PC-9 (cell line): Measurements from ENCODE around the gene TBC1D22A. TPM values are rescaled to one million over a fixed set of nuclear protein-coding genes. Genes with fewer than 3 reads are reported as not detected.

ENCODE experiments used
- BruUV-seq: library from RNA; stranded (reverse); fragments of 400-500 nt; replicated peaks from 2 replicates; lab custom pipeline; 2021; lab: Mats Ljungman, UMichigan
- CTCF ChIA-PET: fragments of 300-600 bp; sonication (Branson Sonifier 250); formaldehyde crosslinking; loops from one replicate; lab custom pipeline; 2022; ENCODE audit warnings: antibody characterized with exemption; lab: Charles Lee
- POLR2A ChIA-PET: fragments of 300-600 bp; sonication (Branson Sonifier 250); formaldehyde crosslinking; loops from one replicate; lab custom pipeline; 2022; ENCODE audit warnings: antibody characterized with exemption; ENCODE audit not compliant: unreplicated experiment; lab: Charles Lee
- DNase-seq, 2 experiments: peaks; one replicate each; pipeline versions ENCODE4 v3.0.0 to v3.0.0-alpha.2; 2015 to 2022; ENCODE audit warnings: mixed read lengths in 1 of 2
- H2AFZ ChIP-seq: fragments of 200-600 bp; sonication (generic); 2 replicates; pipeline ENCODE4 v1.8.1; 2017; ENCODE audit warnings: antibody characterized with exemption
- H3F3A ChIP-seq: fragments of 200-600 bp; sonication (generic); 2 replicates; pipeline ENCODE4 v1.8.1; 2017; ENCODE audit warnings: antibody characterized with exemption, mild to moderate bottlenecking, low read depth; ENCODE audit not compliant: insufficient read depth
- H3K27ac ChIP-seq: fragments of 200-600 bp; sonication (generic); 2 replicates; pipeline ENCODE4 v1.6.1; 2016; ENCODE audit warnings: mixed run types
- H3K27me3 ChIP-seq: fragments of 200-600 bp; sonication (generic); 2 replicates; pipeline ENCODE4 v1.6.1; 2016; ENCODE audit warnings: low read depth, mixed run types; ENCODE audit not compliant: insufficient read depth
- H3K36me3 ChIP-seq: fragments of 200-600 bp; sonication (generic); 2 replicates; pipeline ENCODE4 v1.6.1; 2016; ENCODE audit warnings: low read depth, mixed run types
- H3K4me1 ChIP-seq: fragments of 200-600 bp; sonication (generic); replicated peaks from 2 replicates; pipeline ENCODE4 v1.6.1; 2016; ENCODE audit warnings: mixed run types; ENCODE audit not compliant: insufficient read depth
- H3K4me2 ChIP-seq: fragments of 200-600 bp; sonication (generic); 2 replicates; pipeline ENCODE4 v1.6.1; 2017; ENCODE audit warnings: mixed run types
- H3K4me3 ChIP-seq: fragments of 200-600 bp; sonication (generic); 2 replicates; pipeline ENCODE4 v1.6.1; 2016; ENCODE audit warnings: mixed run types
- H3K79me2 ChIP-seq: fragments of 200-600 bp; sonication (generic); 2 replicates; pipeline ENCODE4 v1.6.1; 2017; ENCODE audit warnings: low read depth, mixed run types
- H3K9me2 ChIP-seq: fragments of 200-600 bp; sonication (generic); 2 replicates; pipeline ENCODE4 v1.8.1; 2017; ENCODE audit warnings: mild to moderate bottlenecking; ENCODE audit not compliant: insufficient read depth
- H3K9me3 ChIP-seq: fragments of 200-600 bp; sonication (generic); 2 replicates; pipeline ENCODE4 v1.8.1; 2016; ENCODE audit warnings: low read depth; ENCODE audit not compliant: insufficient read depth
- H4K20me1 ChIP-seq: fragments of 200-600 bp; sonication (generic); 2 replicates; pipeline ENCODE4 v1.8.1; 2017; ENCODE audit not compliant: insufficient read depth
- EZH2 ChIP-seq: fragments of 200-600 bp; sonication (generic); IDR thresholded peaks from 2 replicates; pipeline ENCODE4 v1.8.0; 2017; ENCODE audit warnings: antibody characterized with exemption, low read depth
- intact Hi-C: fragments of 100-400 bp; cut with micrococcal nuclease; formaldehyde crosslinking; loops from one replicate; pipeline ENCODE4 v1.10.0; 2022; ENCODE audit not compliant: unreplicated experiment
- total RNA-seq: library from RNA; stranded (reverse); gene quantifications from 2 replicates; pipeline ENCODE4 v1.2.3, GENCODE V29; 2021
- TF ChIP-seq, protein P1 (sequence below): fragments of 200-600 bp; sonication (generic); conservative IDR thresholded peaks from 2 replicates; pipeline ENCODE4 v1.6.1; 2017; ENCODE audit warnings: mixed run types, antibody characterized with exemption, mild to moderate bottlenecking, moderate library complexity

Gene TBC1D22A
- total RNA-seq, 1 experiment from 2014 or later = 40.3 TPM

GRCh38 chr22:47171441-47172221 is 409.2 kb downstream of the TBC1D22A start:
- DNase-seq = no peak
- H3K27me3 ChIP-seq = no peaks in the 10 kb centered on the region

DNA sequence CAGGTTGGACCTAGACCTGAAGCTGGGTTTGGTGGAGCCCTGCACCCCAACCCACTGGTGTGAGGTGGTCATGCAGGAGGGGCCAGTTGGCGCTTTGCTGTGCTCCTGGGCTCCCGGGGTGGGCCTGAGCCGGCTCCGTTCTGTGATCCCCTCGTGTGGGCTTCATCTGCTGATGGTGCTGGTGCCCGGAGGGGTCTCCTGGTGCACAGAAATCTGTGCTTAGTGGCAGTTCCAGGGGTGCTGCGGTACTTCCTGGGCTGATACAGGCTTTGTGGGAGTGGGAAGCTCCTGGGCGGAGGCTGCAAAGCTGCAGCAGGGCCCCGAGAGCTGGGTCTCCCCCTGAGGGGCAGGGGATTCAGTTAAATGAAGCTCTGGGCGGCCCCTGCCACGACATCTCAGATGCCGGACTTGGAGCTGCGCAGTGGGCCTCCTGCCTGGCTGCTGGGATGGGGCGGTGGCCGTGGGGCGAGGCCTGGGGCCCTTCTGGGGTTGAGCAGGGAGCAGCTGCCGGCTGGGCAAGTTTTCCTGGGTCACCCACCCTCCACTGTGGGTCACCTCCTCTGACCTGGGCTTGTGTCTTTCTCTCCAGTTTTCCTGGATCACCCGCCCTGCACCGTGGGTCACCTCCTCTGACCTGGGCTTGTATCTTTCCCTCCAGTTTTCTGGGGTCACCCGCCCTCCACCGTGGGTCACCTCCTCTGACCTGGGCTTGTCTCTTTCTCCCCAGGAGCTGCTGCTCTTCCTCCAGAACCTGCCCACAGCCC is 410.5 kb downstream of the TBC1D22A start:
- peaks cover 11% of the 10 kb centered on the region; the same call in 1 of the 2 replicates for H4K20me1 ChIP-seq
- no peaks in the 10 kb centered on the region for H3K9me2 ChIP-seq
- H3F3A ChIP-seq = no peaks in the 10 kb centered on the region
- ChIA-PET POLR2A (no interaction called here), CTCF (no interaction called here)
- intact Hi-C loops = no loop called here
- H3K79me2 ChIP-seq = no peaks in the 10 kb centered on the region
- no peak for TF ChIP-seq EZH2
- TF ChIP-seq, protein P1, sequence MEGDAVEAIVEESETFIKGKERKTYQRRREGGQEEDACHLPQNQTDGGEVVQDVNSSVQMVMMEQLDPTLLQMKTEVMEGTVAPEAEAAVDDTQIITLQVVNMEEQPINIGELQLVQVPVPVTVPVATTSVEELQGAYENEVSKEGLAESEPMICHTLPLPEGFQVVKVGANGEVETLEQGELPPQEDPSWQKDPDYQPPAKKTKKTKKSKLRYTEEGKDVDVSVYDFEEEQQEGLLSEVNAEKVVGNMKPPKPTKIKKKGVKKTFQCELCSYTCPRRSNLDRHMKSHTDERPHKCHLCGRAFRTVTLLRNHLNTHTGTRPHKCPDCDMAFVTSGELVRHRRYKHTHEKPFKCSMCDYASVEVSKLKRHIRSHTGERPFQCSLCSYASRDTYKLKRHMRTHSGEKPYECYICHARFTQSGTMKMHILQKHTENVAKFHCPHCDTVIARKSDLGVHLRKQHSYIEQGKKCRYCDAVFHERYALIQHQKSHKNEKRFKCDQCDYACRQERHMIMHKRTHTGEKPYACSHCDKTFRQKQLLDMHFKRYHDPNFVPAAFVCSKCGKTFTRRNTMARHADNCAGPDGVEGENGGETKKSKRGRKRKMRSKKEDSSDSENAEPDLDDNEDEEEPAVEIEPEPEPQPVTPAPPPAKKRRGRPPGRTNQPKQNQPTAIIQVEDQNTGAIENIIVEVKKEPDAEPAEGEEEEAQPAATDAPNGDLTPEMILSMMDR = no peak
- H3K4me1 ChIP-seq = no peaks in the 10 kb centered on the region
- no peaks in the 10 kb centered on the region for H3K27me3 ChIP-seq
- no peak overlapping the region for H3K4me2 ChIP-seq
- no peak overlapping the region for H3K4me3 ChIP-seq
- no peaks in the 10 kb centered on the region for H3K9me3 ChIP-seq
- DNase-seq = no peak
- no TSS peak for BruUV-seq
- no peak overlapping the region for H3K27ac ChIP-seq
- no peaks in the 10 kb centered on the region for H3K36me3 ChIP-seq
- no peak overlapping the region for H2AFZ ChIP-seq

More at GRCh38 chr22:47171441-47172221, 409.2 kb downstream of the TBC1D22A start:
- H3F3A ChIP-seq = no peaks in the 10 kb centered on the region
- intact Hi-C loops = no loop called here
- H3K4me2 ChIP-seq = no peak overlapping the region
- no peaks in the 10 kb centered on the region for H3K36me3 ChIP-seq
- H3K9me3 ChIP-seq = no peaks in the 10 kb centered on the region
- TF ChIP-seq, protein P1 = no peak
- no peak for TF ChIP-seq EZH2
- no peak overlapping the region for H2AFZ ChIP-seq
- H3K79me2 ChIP-seq = no peaks in the 10 kb centered on the region
- no peaks in the 10 kb centered on the region for H3K4me1 ChIP-seq
- ChIA-PET POLR2A (no interaction called here), CTCF (no interaction called here)
- H3K27ac ChIP-seq = no peak overlapping the region
- H3K4me3 ChIP-seq = no peak overlapping the region
- H4K20me1 ChIP-seq = peaks cover 12% of the 10 kb centered on the region
- no TSS peak for BruUV-seq
- no peaks in the 10 kb centered on the region for H3K9me2 ChIP-seq

DNA sequence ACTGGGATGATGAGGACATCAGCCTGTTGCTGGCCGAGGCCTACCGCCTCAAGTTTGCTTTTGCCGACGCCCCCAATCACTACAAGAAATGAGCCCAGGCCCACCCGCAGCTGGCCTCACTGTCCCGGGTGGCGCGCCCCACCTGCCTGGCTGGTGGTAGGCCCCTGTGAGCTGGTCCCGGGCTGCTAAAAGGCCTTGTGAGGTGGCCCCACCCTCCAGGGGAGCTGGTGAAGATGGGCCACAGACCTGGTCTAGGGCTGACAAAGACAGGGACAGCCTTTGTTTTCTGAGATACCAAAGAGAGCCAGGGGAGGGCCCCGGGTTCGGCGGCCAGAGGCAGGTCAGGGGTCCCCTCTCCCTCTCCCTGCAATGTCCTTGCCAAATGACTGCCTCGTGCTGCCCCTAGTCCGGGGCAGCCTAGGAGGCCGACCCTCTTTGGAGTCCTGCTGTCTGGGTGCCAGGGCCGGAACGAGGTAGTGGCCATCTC is 411.1 kb downstream of the TBC1D22A start:
- CTCF ChIA-PET = no interaction called here
- Histone ChIP-seq H3K4me1 (no peaks in the 10 kb centered on the region), H4K20me1 (peaks cover 11% of the 10 kb centered on the region; the same call in 1 of the 2 replicates), H3K4me2 (no peak overlapping the region), H3K79me2 (no peaks in the 10 kb centered on the region), H3K9me2 (no peaks in the 10 kb centered on the region), H3K9me3 (no peaks in the 10 kb centered on the region), H3K27me3 (no peaks in the 10 kb centered on the region), H3F3A (no peaks in the 10 kb centered on the region), H3K27ac (no peak overlapping the region), H2AFZ (no peak overlapping the region), H3K4me3 (no peak overlapping the region), H3K36me3 (no peaks in the 10 kb centered on the region)
- DNase-seq = no peak
- POLR2A ChIA-PET = no interaction called here
- no TSS peak for BruUV-seq
- TF ChIP-seq, protein P1 = no peak
- no peak for TF ChIP-seq EZH2
- intact Hi-C loops = no loop called here
